HG03565 (cell line): ENCODE measurements around the gene RAMACL.
"Not testable (repeated sequence)": the region's sequence is repeated elsewhere in the genome, so short reads cannot be mapped to it uniquely, and the experiment has no call there.

ENCODE experiments used
- ATAC-seq: cut with Tn5 transposase; IDR thresholded peaks from one replicate; pipeline ENCODE4 v1.9.1; 2021; ENCODE audit warnings: mild to moderate bottlenecking, moderate library complexity; ENCODE audit not compliant: unreplicated experiment

The RAMACL gene

DNA sequence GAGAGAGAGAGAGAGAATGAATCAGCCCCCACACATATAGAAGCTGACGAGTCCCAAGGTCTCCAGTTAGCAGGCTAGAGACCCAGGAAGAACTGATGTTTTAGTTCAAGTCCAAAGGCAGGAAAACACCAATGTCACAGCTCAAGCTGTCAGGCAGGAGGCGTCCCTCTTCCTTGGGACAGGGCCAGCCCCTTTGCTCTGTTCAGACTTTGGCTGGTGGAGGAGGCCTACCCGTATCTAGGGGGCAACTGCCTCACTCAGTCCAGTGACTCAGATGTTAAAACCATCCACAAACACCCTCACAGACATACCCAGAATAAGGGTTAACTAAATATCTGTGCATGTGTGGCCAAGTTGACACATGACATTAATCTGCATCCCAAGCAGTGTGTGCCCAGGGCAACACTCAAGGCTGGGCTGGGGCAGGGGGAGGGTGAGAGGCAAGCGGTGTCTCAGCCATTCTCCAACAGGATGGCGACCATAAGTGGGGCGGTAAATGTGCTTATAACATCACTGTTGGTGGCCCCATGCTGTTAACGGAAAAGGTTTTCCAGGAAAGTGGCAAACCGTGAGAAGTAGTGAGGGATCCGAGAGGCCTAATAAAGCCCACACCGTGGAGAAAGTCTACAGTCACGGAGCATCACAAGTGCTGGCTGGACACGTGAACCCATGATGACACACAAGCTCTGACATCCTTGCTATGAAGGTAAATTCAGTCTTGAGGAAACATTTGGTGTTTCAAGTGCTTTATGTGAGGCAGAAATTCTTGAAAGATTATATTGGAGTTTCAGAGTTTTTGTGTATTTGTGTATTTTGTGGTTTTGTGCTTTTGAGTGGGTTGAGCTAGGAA is 28.1 kb downstream of the RAMACL start:
- no peak for ATAC-seq

DNA sequence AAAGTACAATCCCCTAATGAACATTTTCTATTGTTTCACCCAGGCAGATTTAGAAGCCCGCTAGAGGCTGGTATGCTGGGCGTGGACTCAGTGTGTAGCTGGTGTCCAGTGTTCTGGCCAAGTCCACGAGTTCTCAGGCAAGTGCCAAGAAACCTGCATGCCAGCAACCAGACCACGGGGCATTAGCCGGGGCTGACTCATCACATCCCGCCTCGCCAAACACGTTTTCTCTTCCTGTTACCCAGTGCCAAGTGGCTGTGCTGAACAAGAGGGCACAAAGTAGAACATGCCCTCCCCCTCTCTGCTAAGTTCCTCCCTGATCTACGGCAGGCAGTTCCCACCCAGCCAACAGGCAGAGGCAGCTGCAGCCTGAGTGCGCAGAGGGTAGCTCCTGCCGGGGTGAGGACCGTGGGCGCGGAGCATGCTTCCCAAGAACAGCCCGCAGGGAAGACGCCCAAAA is 29.6 kb downstream of the RAMACL start:
- ATAC-seq = no peak

DNA sequence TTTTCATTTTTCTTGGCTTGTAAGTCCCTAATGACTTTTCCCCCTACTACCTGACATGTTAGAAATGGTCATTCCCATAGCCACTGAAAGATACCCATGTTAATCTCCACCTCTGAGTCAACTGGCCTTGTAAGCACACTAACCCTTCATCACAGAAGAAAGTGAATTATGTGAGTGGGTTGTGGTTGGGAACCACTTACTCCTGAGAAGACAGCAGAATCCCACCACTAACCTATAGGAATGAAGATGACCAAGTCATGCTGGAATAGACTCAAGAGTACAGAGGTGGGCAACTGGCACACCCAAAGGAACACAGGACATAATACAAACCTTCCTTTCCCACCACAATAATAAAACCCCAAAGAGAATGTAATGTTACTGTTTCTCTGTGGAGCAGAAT is 30.1 kb downstream of the RAMACL start:
- no peak for ATAC-seq

GRCh38 chr6:166555086-166555485 is 31.4 kb downstream of the RAMACL start:
- no peak for ATAC-seq

DNA sequence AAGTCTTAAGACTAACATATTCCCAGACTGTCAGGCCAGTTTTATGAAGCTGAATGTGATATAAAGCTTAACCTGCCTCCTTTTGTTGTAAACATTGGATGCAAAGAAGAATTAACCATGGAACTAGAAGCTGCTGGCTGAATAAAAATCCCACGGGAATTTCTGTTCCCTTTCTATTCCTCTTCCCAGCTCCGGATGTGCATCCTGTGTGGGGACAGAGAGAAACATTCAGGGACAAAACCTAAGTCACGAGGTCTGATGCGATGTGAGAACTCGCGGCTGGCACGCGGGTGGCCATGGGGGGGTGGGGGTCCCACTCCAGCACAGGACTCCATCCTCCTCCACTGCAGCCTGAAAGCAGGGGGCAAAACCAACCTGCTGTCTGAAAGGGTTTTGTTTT is 32.2 kb downstream of the RAMACL start:
- ATAC-seq = no peak

DNA sequence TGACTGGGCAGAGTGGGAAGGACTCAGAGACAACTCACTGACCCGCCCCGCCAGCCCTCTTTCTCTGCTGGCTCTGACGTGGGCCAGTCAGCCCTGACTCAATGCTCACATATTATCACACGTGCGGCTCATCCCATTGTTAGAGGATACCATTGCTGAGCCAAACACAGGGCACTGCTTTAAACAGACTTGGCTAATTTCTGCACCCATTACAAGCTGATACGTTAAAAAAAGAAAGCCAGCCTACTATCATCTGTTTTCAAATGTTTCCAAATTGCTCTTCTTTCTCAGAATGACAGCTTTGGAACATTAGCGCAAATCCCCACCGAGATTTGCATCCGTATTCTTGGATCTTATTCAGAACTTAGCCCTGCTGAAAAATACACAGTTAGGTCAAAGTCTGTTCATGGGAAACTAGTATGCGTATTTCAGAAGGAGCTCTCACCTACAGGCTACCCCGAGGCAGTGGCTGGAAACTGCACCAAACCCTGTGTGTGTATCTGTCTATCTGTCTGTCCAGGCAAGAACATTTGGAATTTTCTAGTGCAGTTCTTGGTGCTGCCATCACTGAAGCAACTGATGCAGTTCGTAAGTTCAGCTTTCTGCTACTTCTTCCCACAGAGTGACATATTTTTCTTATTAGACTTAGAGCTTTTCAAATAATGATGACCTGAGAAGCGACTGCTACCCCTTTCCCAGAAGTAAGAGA is 32.8 kb downstream of the RAMACL start:
- ATAC-seq = no peak

DNA sequence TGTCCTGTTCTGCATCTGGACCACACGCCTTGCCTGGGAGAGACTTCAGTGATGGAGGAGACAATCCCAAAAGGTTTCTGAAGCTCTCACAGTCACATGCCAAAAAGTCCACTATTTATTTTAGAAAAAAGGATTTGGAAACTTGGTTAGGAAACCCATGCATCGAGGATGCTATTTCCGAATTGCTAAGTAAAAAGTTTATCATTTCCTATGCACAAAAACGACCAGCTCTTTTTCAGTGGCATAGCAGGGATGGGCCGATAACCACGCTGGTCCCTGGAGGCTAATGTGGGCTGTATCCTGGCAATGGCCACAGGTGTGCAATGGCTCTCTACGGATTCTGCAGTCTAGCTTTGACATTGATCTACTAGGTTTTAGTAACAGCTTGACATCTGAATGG is 33.9 kb downstream of the RAMACL start:
- no peak for ATAC-seq

GRCh38 chr6:166551754-166552495 is 34.6 kb downstream of the RAMACL start:
- no peak for ATAC-seq

GRCh38 chr6:166546653-166547052 is 39.8 kb downstream of the RAMACL start:
- no peak for ATAC-seq

- no peak for ATAC-seq
Measured at GRCh38 chr6:166545156-166546034, 41.1 kb downstream of the RAMACL start.

DNA sequence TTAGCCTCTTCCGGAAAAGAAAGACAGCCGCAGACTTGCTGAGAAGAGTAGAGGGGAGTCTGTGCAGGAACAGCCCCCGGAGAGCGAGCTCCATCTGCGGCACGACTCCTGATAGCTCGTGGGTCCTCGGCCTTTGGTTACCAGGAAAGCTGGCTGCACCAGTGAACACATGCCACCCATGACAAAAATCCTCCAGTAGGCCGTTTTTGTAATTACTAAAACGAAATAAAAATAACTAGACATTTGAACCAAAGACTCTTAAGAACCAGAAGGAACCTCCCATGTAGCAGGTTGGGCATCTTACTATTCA is 42.2 kb downstream of the RAMACL start:
- ATAC-seq = no peak

DNA sequence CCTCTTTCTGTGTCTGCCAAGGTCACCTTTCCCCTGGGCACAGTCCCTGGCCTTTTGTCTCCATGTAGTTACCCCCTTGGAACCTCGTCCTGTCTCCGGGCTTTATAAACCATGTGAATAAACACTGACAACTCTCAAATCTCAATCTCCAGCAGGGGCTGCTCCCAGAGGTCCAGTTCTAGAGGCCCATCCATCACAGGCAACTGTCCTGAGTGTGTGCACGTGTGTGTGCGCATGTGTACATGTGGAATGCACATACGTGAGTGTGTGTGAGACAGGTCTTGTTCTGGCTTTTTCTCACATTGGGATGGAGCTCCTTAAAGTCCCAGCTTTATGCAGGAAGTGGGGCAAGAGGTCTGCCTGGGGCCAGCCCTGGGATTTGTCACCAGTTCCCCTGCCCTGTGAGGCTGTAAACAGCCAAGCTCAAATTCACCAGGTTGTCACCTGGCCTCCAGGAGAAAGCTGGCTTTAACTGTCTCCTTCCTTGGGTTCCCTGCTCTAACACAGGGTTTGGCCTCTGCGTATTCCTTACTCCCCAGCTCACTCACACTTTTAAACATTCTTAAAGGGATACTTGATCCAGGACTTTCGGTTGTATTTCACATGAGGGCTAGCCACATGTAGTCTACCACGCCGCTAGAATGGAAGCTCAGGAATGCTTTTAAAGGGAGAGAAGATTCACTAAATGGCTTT is 42.7 kb downstream of the RAMACL start:
- no peak for ATAC-seq

DNA sequence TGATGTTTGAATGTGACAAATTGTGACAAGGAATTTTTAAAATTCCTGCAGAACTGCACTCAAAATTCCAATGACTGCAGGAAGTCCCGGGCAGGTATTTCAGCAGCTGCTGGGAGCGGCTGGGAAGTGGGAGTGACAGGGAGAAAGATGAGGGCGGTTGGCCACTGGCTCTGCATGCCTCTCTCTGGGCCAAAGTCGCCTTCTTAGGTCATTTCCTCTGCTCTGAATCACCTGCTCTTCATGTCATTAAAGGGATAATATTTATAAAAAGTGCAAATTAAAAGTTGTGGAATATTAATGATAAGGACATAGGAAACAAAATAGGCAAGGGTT is 43.9 kb downstream of the RAMACL start:
- ATAC-seq = no peak

DNA sequence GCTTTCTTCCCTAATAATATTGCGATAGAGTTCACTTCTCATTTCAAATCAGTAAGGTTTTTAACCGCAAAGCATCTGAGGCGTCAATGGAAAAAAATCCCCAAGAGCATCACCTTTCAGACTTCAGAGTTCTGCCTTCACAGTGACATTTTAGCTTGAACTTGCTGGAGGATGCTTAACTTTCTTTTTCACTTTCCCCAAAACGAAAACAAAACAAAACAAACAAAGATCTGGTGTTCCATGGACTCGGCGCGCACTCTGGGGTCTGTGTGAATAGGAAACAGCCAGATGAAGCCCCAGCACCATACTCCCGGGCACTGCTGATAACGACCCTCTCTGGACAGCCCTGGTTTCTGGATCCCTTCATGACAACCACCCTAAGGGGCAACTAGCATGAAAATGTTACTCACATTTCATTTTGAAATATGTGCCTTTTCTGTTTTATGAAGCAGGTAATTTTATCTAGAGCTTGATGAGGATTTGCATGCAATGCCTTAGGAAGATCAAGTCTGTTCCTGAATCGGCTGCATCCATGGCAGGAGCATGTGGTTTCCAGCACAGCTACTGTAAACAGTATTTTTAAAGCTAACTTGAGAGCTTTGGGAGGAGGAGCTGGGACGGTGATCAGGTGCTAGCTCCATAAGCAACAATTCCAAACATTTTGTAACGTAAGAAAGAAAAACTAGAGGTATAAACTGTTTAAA is 44.5 kb downstream of the RAMACL start:
- no peak for ATAC-seq

GRCh38 chr6:166541366-166541765 is 45.1 kb downstream of the RAMACL start:
- ATAC-seq = no peak

- peak; percentile 94 for ATAC-seq
Measured at GRCh38 chr6:166540631-166541331, 45.7 kb downstream of the RAMACL start.

DNA sequence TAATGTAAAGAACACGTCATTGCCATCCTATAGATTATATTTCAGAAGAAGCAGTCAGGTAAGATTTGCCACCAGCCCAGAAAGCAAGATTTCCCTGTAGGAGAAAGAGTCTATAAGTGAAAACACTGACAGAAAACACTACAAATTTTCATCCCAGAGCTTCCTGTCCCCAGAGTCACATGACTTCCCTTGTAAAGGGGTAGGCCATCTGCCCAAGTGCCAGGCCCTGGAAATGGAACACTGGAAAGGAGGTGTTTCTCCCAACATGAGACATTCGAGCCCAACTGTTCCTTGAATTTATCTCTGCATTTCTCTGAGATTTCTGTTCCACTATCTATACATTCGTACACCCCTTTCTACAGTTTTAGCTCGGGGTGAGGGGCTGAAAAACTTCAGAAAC is 46.9 kb downstream of the RAMACL start:
- no peak for ATAC-seq

DNA sequence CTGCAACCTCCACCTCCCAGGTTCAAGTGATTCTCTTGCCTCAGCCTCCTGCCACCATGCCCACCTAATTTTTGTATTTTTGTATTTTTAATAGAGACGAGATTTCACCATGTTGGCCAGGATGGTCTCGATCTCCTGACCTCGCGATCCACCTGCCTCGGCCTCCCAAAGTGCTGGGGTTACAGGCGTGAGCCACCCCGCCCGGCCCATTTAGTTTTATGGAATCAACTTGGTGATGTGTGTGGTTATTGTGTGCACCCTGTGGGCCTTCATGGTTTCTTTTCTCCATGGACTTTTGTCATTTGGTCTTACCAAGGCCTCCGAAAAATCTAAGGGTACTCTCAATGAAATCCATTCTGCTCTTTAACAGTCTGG is 47.5 kb downstream of the RAMACL start:
- not testable (repeated sequence) for ATAC-seq
